HepG2 (cell line): ENCODE results near the gene YTHDF1. TPM values are rescaled to one million over a fixed set of nuclear protein-coding genes. Genes with fewer than 3 reads are reported as not detected.

ENCODE experiments used
- ATAC-seq: fragments of 200-7000 bp; cut with Tn5 transposase; 3 replicates; pipeline ENCODE4 v1.9.1; 2020; ENCODE audit warnings: mild to moderate bottlenecking, moderate library complexity
- BruUV-seq: library from RNA; stranded (reverse); fragments of 400-500 nt; replicated peaks from 2 replicates; lab custom pipeline; 2021; lab: Mats Ljungman, UMichigan
- CTCF ChIA-PET: fragments of 300-600 bp; formaldehyde crosslinking; extraction: SDS; loops from one replicate; lab custom pipeline; 2021; ENCODE audit warnings: low total read pairs, inconsistent platforms, low intra/inter-chr PET ratio; lab: Yijun Ruan, JAX
- POLR2A ChIA-PET: fragments of 350-600 bp; sonication (Branson Sonifier 250); formaldehyde crosslinking; loops from one replicate; lab custom pipeline; 2020; ENCODE audit warnings: antibody characterized with exemption, inconsistent platforms; lab: Yijun Ruan, JAX
- DNase-seq: peaks from one replicate; pipeline ENCODE4 v3.0.0-alpha.2; 2015; ENCODE audit warnings: low spot score
- FAIRE-seq: peaks from 3 replicates; lab custom pipeline; 2011; peaks lifted over from hg19 to GRCh38; lab: Jason Lieb, UNC
- H2AFZ ChIP-seq: one replicate; pipeline ENCODE4 v1.6.1; 2011; ENCODE audit warnings: low read length, inconsistent platforms
- H3K27ac ChIP-seq: fragments of 300-600 bp; 3 replicates; pipeline ENCODE4 v1.8.0; 2011; ENCODE audit warnings: mixed run types, mild to moderate bottlenecking, mixed read lengths, low read length, inconsistent platforms; ENCODE audit not compliant: insufficient read depth; ENCODE audit errors: extremely low read length
- H3K27me3 ChIP-seq, 2 experiments: fragments of 200-600 bp in 1 of 2; 2 replicates in 1 of 2; 3 replicates in 1 of 2; pipeline versions ENCODE4 v1.6.0 to v1.8.0; 2011; ENCODE audit warnings: low read length in 2 of 2, mild to moderate bottlenecking in 2 of 2, moderate library complexity in 2 of 2, inconsistent platforms in 1 of 2; ENCODE audit not compliant: insufficient read depth in 2 of 2, control insufficient read depth in 1 of 2
- H3K36me3 ChIP-seq, 2 experiments: fragments of 200-600 bp in 1 of 2; replicated peaks in 1 of 2; 2 replicates in 1 of 2; 3 replicates in 1 of 2; pipeline versions ENCODE4 v1.5.1 to v1.8.0; 2011; ENCODE audit warnings: low read length in 2 of 2, inconsistent platforms in 1 of 2; ENCODE audit not compliant: insufficient read depth in 2 of 2, control insufficient read depth in 1 of 2
- H3K4me1 ChIP-seq: 2 replicates; pipeline ENCODE4 v1.5.1; 2012; ENCODE audit warnings: low read length, inconsistent platforms; ENCODE audit not compliant: insufficient read depth
- H3K4me2 ChIP-seq: 2 replicates; pipeline ENCODE4 v1.6.0; 2011; ENCODE audit warnings: low read depth, low read length, inconsistent platforms
- H3K4me3 ChIP-seq, 3 experiments: fragments of 200-600 bp in 1 of 3; sonication (generic), shearing (Covaris generic) in 1 of 3; replicated peaks in 1 of 3; 2 replicates each; pipeline ENCODE4 v1.5.1; 2011 to 2016; ENCODE audit warnings: low read length in 3 of 3, inconsistent platforms in 2 of 3, low read depth in 2 of 3, mild to moderate bottlenecking in 2 of 3, control low read depth in 1 of 3, mixed read lengths in 1 of 3; ENCODE audit not compliant: insufficient read depth in 1 of 3
- H3K79me2 ChIP-seq: one replicate; pipeline ENCODE4 v1.6.1; 2011; ENCODE audit warnings: low read length, inconsistent platforms; ENCODE audit not compliant: insufficient read depth
- H3K9ac ChIP-seq: 2 replicates; pipeline ENCODE4 v1.6.0; 2011; ENCODE audit warnings: mild to moderate bottlenecking, low read depth, low read length, inconsistent platforms; ENCODE audit not compliant: insufficient read depth
- H3K9me3 ChIP-seq: 2 replicates; pipeline ENCODE4 v1.5.1; 2012; ENCODE audit warnings: mild to moderate bottlenecking, low read length
- H4K20me1 ChIP-seq: 2 replicates; pipeline ENCODE4 v1.6.0; 2011; ENCODE audit warnings: inconsistent platforms, mild to moderate bottlenecking, low read length, moderate library complexity; ENCODE audit not compliant: insufficient read depth
- CBFB ChIP-seq: sonication (generic); formaldehyde crosslinking; IDR thresholded peaks from 2 replicates; pipeline ENCODE4 v1.4.0; 2020; ENCODE audit warnings: missing genetic modification reagents
- DNMT1 ChIP-seq: sonication (generic); formaldehyde crosslinking; IDR thresholded peaks from 2 replicates; pipeline ENCODE4 v1.5.1; 2020; ENCODE audit warnings: mild to moderate bottlenecking, missing genetic modification reagents
- EZH2 ChIP-seq: conservative IDR thresholded peaks from 2 replicates; pipeline ENCODE4 v1.6.1; 2012; ENCODE audit warnings: mild to moderate bottlenecking, low read depth, low read length, moderate library complexity
- GABPB1 ChIP-seq: IDR thresholded peaks from 2 replicates; pipeline ENCODE4 v1.6.1; 2016; ENCODE audit warnings: mild to moderate bottlenecking, missing genetic modification reagents, moderate library complexity, missing compliant biosample characterization
- PBX2 ChIP-seq: IDR thresholded peaks from 2 replicates; pipeline ENCODE4 v1.6.1; 2016; ENCODE audit warnings: control low read depth
- SOX5 ChIP-seq: IDR thresholded peaks from 2 replicates; pipeline ENCODE4 v1.6.1; 2016; ENCODE audit warnings: borderline replicate concordance
- ZNF800 ChIP-seq: sonication (generic); formaldehyde crosslinking; IDR thresholded peaks from 2 replicates; pipeline ENCODE4 v1.4.0; 2020; ENCODE audit warnings: missing genetic modification reagents
- WGBS: methylation state at CpG from one replicate; pipeline ENCODE4 v1.1.6; 2017; ENCODE audit warnings: low lambda C conversion rate; 5-methylcytosine and 5-hydroxymethylcytosine counted together
- in situ Hi-C: cut with HindIII; loops from 2 replicates; pipeline ENCODE4 v1.10.0; 2017; ENCODE audit warnings: low pct_unique_long_range_greater_than_20kb; ENCODE audit not compliant: extremely low pct_ligation_motif_present
- intact Hi-C: fragments of 100-400 bp; cut with micrococcal nuclease; formaldehyde crosslinking; loops from one replicate; pipeline ENCODE4 v1.10.0; 2022; ENCODE audit not compliant: unreplicated experiment
- polyA plus RNA-seq, 8 experiments: library from polyadenylated mRNA; depleted of rRNA in 3 of 8; stranded (reverse) in 7 of 8; unstranded in 1 of 8; fragments of >200 nt; fragmentation: Illumina TruSeq in 4 of 8; extraction: Trizol in 4 of 8; gene quantifications; 2 replicates each; pipeline versions ENCODE4 v1.2.1 to v1.2.3, GENCODE V29; 2011 to 2016; ENCODE audit warnings: low read depth in 4 of 8, missing spikeins in 1 of 8, mixed read lengths in 1 of 8; ENCODE audit not compliant: insufficient read depth in 1 of 8
- total RNA-seq, 5 experiments: library from RNA; depleted of rRNA; stranded (reverse); fragments of >200 nt; fragmentation: Illumina TruSeq; extraction: Trizol; gene quantifications; 2 replicates each; pipeline ENCODE4 v1.2.3, GENCODE V29; 2016; ENCODE audit warnings: low read depth in 1 of 5

Gene YTHDF1
- total and polyA plus RNA-seq, 2 of the 13 experiments (the other 11 are each of a cell fraction or from before 2014, with no cell fraction given) = 34.5 to 37.7 TPM

- in situ Hi-C loops = no loop called here
- peaks cover 35% of the 10 kb centered on the region; the same call in 1 of the 2 replicates for H4K20me1 ChIP-seq
- no peak overlapping the region for H3K4me2 ChIP-seq
- no peak overlapping the region for H2AFZ ChIP-seq
- POLR2A ChIA-PET = no interaction called here
- TF ChIP-seq CBFB (CRISPR knock-in tag) (no peak), DNMT1 (CRISPR knock-in tag) (0 out of 2 replicates have a peak, but pooled peaks have one; percentile 29), EZH2 (peak; percentile 89; the same call in 1 of the 2 replicates), GABPB1 (CRISPR knock-in tag) (no peak), PBX2 (no peak), ZNF800 (CRISPR knock-in tag) (0 out of 2 replicates have a peak, but pooled peaks have one; percentile 42), SOX5 (no peak)
- TF ChIP-seq, all 625 proteins: peak for 3
- DNase-seq = no peak
- Histone ChIP-seq H3K36me3 (no peaks in the 10 kb centered on the region), H3K4me1 (peaks cover 20% of the 10 kb centered on the region), H3K27me3 (peaks cover 18 to 94% of the 10 kb centered on the region in 2 experiments), H3K27ac (no peak overlapping the region), H3K4me3 (no peak overlapping the region), H3K79me2 (no peaks in the 10 kb centered on the region), H3K9me3 (no peaks in the 10 kb centered on the region), H3K9ac (no peak overlapping the region)
- no peak for ATAC-seq
- BruUV-seq = no TSS peak
- CTCF ChIA-PET = interaction anchor here (1.8 kb wide), 1 partner anchor 121 kb away, joined by 10 read pairs; no protein-coding TSS in a partner anchor
- FAIRE-seq = no peak
- 37% methylated on average over 63 of the region's 90 CpGs for whole genome bisulfite sequencing
- intact Hi-C loops = no loop called here
Observed at GRCh38 chr20:63177785-63178445, 38.0 kb downstream of the YTHDF1 start.
